COLO668 (cell line): ENCODE measurements around the gene SRGAP2C.
"Not testable (repeated sequence)": the region's sequence is repeated elsewhere in the genome, so short reads cannot be mapped to it uniquely, and the experiment has no call there.

Source experiments
- DNase-seq: peaks from one replicate; lab custom pipeline; 2025; ENCODE audit not compliant: unreplicated experiment; lab: John Stamatoyannopoulos, UW

SRGAP2C gene

GRCh38 chr1:121278202-121278601 lies 93.4 kb downstream of the SRGAP2C start:
- not testable (repeated sequence) for DNase-seq

- not testable (repeated sequence) for DNase-seq
Measured at GRCh38 chr1:121278777-121279547, 94.2 kb downstream of the SRGAP2C start.

GRCh38 chr1:121279548-121279898 lies 94.7 kb downstream of the SRGAP2C start:
- not testable (repeated sequence) for DNase-seq

- DNase-seq = not testable (repeated sequence)
Measured at GRCh38 chr1:121280699-121281317, 96.0 kb downstream of the SRGAP2C start.

- DNase-seq = not testable (repeated sequence)
Measured at GRCh38 chr1:121281480-121281879, 96.7 kb downstream of the SRGAP2C start.

- DNase-seq = not testable (repeated sequence)
Measured at GRCh38 chr1:121283587-121284180, 98.9 kb downstream of the SRGAP2C start.

- DNase-seq = not testable (repeated sequence)
Measured at GRCh38 chr1:121292590-121292989, 107.8 kb downstream of the SRGAP2C start.

- not testable (repeated sequence) for DNase-seq
Measured at GRCh38 chr1:121293263-121294204, 108.8 kb downstream of the SRGAP2C start.

GRCh38 chr1:121294205-121294570 lies 109.4 kb downstream of the SRGAP2C start:
- not testable (repeated sequence) for DNase-seq

GRCh38 chr1:121296563-121296962 lies 111.8 kb downstream of the SRGAP2C start:
- DNase-seq = not testable (repeated sequence)

GRCh38 chr1:121298529-121298928 lies 113.8 kb downstream of the SRGAP2C start:
- not testable (repeated sequence) for DNase-seq

- DNase-seq = not testable (repeated sequence)
Measured at GRCh38 chr1:121299514-121300149, 114.9 kb downstream of the SRGAP2C start.

GRCh38 chr1:121301876-121302275 lies 117.1 kb downstream of the SRGAP2C start:
- not testable (repeated sequence) for DNase-seq

- DNase-seq = not testable (repeated sequence)
Measured at GRCh38 chr1:121307759-121308158, 123.0 kb downstream of the SRGAP2C start.

GRCh38 chr1:121315509-121315908 lies 130.7 kb downstream of the SRGAP2C start:
- not testable (repeated sequence) for DNase-seq

GRCh38 chr1:121316081-121316480 lies 131.3 kb downstream of the SRGAP2C start:
- not testable (repeated sequence) for DNase-seq

GRCh38 chr1:121317491-121318468 lies 133.0 kb downstream of the SRGAP2C start:
- not testable (repeated sequence) for DNase-seq

GRCh38 chr1:121318687-121319086 lies 133.9 kb downstream of the SRGAP2C start:
- DNase-seq = not testable (repeated sequence)

GRCh38 chr1:121321660-121322059 lies 136.9 kb downstream of the SRGAP2C start:
- DNase-seq = not testable (repeated sequence)
